ENCODE data around the gene NOTCH4.

The NOTCH4 gene

DNA sequence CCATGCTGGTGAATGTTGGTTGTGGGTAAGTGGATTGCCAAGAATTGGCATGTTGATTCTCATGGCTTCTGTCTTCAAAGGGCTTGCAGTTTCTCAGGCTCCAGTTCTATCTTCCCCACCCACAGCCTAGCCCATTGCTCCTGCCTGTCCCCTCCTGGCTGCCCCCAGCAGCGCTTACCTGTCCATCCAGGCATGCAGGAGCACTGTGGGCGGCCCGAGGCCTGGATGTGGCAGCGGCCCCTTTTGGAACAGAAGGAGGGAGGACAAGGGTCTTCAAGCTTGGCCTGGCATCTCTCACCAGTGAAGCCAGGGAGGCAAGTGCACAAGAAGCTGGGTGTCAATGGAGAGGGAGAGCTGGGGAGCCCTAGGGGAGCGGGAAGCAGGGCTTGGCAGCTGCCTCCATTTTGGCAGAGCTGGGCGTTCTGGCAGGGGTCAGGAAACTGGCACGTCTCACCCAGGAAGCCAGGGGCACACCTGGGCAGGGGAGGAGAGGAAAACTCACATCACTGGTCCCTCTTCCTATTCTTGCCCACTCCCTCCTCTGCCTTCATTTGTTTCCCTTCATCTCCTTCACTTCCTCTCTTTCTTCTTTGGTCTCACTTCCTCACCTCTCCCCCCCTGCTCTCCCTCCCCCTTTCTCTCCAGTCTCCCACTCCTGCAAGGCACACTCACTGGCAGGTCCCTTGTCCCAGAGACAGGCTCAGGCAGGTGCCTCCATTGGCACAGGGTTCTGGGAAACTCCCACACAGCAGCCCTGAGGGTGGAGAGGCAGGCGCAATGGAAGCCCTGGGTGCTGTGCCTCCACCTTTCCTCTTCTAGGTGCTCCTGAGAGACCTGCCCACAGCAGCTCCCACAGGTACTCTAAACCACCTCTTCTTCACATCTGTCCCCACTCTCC is 1.3 kb downstream of the NOTCH4 start:
- TF ChIP-seq, protein P1, sequence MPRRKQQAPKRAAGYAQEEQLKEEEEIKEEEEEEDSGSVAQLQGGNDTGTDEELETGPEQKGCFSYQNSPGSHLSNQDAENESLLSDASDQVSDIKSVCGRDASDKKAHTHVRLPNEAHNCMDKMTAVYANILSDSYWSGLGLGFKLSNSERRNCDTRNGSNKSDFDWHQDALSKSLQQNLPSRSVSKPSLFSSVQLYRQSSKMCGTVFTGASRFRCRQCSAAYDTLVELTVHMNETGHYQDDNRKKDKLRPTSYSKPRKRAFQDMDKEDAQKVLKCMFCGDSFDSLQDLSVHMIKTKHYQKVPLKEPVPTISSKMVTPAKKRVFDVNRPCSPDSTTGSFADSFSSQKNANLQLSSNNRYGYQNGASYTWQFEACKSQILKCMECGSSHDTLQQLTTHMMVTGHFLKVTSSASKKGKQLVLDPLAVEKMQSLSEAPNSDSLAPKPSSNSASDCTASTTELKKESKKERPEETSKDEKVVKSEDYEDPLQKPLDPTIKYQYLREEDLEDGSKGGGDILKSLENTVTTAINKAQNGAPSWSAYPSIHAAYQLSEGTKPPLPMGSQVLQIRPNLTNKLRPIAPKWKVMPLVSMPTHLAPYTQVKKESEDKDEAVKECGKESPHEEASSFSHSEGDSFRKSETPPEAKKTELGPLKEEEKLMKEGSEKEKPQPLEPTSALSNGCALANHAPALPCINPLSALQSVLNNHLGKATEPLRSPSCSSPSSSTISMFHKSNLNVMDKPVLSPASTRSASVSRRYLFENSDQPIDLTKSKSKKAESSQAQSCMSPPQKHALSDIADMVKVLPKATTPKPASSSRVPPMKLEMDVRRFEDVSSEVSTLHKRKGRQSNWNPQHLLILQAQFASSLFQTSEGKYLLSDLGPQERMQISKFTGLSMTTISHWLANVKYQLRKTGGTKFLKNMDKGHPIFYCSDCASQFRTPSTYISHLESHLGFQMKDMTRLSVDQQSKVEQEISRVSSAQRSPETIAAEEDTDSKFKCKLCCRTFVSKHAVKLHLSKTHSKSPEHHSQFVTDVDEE (CRISPR knock-in tag; IDR thresholded peaks at IDR 0.05), result no peak
- no peak for TF ChIP-seq SNAI2 (CRISPR knock-in tag; IDR thresholded peaks at IDR 0.05)
- TF ChIP-seq, protein P2, sequence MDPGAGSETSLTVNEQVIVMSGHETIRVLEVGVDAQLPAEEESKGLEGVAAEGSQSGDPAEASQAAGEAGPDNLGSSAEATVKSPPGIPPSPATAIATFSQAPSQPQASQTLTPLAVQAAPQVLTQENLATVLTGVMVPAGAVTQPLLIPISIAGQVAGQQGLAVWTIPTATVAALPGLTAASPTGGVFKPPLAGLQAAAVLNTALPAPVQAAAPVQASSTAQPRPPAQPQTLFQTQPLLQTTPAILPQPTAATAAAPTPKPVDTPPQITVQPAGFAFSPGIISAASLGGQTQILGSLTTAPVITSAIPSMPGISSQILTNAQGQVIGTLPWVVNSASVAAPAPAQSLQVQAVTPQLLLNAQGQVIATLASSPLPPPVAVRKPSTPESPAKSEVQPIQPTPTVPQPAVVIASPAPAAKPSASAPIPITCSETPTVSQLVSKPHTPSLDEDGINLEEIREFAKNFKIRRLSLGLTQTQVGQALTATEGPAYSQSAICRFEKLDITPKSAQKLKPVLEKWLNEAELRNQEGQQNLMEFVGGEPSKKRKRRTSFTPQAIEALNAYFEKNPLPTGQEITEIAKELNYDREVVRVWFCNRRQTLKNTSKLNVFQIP (CRISPR knock-in tag; IDR thresholded peaks at IDR 0.05; ENCODE audit: borderline replicate concordance, low read depth), result no peak
- TF ChIP-seq ZNF565 (CRISPR knock-in tag; conservative IDR thresholded peaks at IDR 0.05; ENCODE audit: low read depth), result no peak
- TF ChIP-seq ZNF8 (CRISPR knock-in tag; IDR thresholded peaks at IDR 0.05), result no peak
- TF ChIP-seq OSR1 (CRISPR knock-in tag; IDR thresholded peaks at IDR 0.05), result no peak
- no peak for TF ChIP-seq ISL1 (CRISPR knock-in tag; IDR thresholded peaks at IDR 0.05)
- TF ChIP-seq ESRRG (CRISPR knock-in tag; IDR thresholded peaks at IDR 0.05), result no peak
- TF ChIP-seq ARNTL (CRISPR knock-in tag; IDR thresholded peaks at IDR 0.05; ENCODE audit: borderline replicate concordance, low read depth), result no peak
- no peak for TF ChIP-seq ZFP30 (CRISPR knock-in tag; IDR thresholded peaks at IDR 0.05)
- no peak for TF ChIP-seq GLIS3 (CRISPR knock-in tag; IDR thresholded peaks at IDR 0.05)
- TF ChIP-seq TCF4 (CRISPR knock-in tag; IDR thresholded peaks at IDR 0.05; ENCODE audit: borderline replicate concordance), result no peak
- TF ChIP-seq CSDC2 (CRISPR knock-in tag; IDR thresholded peaks at IDR 0.05), result no peak
- no peak for TF ChIP-seq ZFP3 (CRISPR knock-in tag; IDR thresholded peaks at IDR 0.05)
- TF ChIP-seq, protein P3, sequence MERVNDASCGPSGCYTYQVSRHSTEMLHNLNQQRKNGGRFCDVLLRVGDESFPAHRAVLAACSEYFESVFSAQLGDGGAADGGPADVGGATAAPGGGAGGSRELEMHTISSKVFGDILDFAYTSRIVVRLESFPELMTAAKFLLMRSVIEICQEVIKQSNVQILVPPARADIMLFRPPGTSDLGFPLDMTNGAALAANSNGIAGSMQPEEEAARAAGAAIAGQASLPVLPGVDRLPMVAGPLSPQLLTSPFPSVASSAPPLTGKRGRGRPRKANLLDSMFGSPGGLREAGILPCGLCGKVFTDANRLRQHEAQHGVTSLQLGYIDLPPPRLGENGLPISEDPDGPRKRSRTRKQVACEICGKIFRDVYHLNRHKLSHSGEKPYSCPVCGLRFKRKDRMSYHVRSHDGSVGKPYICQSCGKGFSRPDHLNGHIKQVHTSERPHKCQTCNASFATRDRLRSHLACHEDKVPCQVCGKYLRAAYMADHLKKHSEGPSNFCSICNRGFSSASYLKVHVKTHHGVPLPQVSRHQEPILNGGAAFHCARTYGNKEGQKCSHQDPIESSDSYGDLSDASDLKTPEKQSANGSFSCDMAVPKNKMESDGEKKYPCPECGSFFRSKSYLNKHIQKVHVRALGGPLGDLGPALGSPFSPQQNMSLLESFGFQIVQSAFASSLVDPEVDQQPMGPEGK (CRISPR knock-in tag; IDR thresholded peaks at IDR 0.05; ENCODE audit: borderline replicate concordance), result no peak
- no peak for TF ChIP-seq PPARA (CRISPR knock-in tag; IDR thresholded peaks at IDR 0.05; ENCODE audit: borderline replicate concordance)
- no peak for ATAC-seq

DNA sequence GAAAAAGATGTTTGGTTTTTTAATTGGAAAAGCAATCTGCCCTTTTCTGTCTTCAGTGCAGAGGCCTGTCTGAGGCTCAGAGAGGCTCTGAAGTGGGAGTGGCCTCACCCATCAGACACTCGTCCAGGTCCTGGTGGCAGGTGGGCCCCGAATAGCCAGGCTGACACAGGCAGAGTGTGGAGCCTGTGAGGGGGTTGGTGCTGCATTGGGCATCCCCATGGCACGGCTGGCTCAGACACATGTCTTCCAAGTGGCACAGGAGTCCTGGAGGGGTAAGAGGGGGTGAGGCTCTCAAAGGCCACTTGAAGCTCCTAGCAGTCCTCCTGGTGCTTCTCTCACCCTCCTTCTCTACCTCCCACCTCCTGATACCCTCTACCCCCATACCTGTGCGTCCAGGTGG is 3.8 kb downstream of the NOTCH4 start:
- no peak for TF ChIP-seq ZFP3 (CRISPR knock-in tag; IDR thresholded peaks at IDR 0.05)
- no peak for TF ChIP-seq ZFP30 (CRISPR knock-in tag; IDR thresholded peaks at IDR 0.05)
- no peak for TF ChIP-seq ZNF70 (CRISPR knock-in tag; IDR thresholded peaks at IDR 0.05)
- TF ChIP-seq SNAI2 (CRISPR knock-in tag; IDR thresholded peaks at IDR 0.05), result no peak
- TF ChIP-seq, protein P4, sequence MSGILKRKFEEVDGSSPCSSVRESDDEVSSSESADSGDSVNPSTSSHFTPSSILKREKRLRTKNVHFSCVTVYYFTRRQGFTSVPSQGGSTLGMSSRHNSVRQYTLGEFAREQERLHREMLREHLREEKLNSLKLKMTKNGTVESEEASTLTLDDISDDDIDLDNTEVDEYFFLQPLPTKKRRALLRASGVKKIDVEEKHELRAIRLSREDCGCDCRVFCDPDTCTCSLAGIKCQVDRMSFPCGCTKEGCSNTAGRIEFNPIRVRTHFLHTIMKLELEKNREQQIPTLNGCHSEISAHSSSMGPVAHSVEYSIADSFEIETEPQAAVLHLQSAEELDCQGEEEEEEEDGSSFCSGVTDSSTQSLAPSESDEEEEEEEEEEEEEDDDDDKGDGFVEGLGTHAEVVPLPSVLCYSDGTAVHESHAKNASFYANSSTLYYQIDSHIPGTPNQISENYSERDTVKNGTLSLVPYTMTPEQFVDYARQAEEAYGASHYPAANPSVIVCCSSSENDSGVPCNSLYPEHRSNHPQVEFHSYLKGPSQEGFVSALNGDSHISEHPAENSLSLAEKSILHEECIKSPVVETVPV (CRISPR knock-in tag; IDR thresholded peaks at IDR 0.05), result no peak
- no peak for TF ChIP-seq GLIS3 (CRISPR knock-in tag; IDR thresholded peaks at IDR 0.05)
- TF ChIP-seq, protein P5, sequence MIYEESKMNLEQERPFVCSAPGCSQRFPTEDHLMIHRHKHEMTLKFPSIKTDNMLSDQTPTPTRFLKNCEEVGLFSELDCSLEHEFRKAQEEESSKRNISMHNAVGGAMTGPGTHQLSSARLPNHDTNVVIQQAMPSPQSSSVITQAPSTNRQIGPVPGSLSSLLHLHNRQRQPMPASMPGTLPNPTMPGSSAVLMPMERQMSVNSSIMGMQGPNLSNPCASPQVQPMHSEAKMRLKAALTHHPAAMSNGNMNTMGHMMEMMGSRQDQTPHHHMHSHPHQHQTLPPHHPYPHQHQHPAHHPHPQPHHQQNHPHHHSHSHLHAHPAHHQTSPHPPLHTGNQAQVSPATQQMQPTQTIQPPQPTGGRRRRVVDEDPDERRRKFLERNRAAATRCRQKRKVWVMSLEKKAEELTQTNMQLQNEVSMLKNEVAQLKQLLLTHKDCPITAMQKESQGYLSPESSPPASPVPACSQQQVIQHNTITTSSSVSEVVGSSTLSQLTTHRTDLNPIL (CRISPR knock-in tag; IDR thresholded peaks at IDR 0.05; ENCODE audit: low read depth), result no peak
- no peak for ATAC-seq

DNA sequence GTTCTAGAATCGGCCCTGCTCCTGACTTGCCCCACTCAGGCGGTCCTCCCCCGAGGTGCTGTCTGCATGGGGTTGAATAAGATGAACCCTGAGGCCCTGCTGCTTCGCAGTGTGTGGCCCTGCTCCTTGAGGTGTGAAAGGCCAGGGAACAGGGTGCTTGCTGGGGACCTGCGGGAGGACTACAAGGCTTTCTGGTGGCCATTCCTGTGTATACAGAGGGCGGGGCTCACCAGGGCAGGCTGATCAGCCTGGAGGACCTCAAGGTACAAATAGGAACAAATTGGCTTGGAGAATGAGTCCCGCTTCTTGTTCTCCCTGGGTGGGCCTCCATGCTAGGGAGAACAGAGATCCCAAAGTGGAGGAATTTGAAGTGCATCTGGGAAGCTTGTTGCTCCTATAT is 5.7 kb downstream of the NOTCH4 start:
- TF ChIP-seq ZNF565 (CRISPR knock-in tag; conservative IDR thresholded peaks at IDR 0.05; ENCODE audit: low read depth), result no peak
- no peak for TF ChIP-seq GLIS3 (CRISPR knock-in tag; IDR thresholded peaks at IDR 0.05)
- no peak for TF ChIP-seq TCF4 (CRISPR knock-in tag; IDR thresholded peaks at IDR 0.05; ENCODE audit: borderline replicate concordance)
- no peak for TF ChIP-seq ZFP30 (CRISPR knock-in tag; IDR thresholded peaks at IDR 0.05)
- TF ChIP-seq TOX (CRISPR knock-in tag; IDR thresholded peaks at IDR 0.05; ENCODE audit: borderline replicate concordance), result no peak
- no peak for TF ChIP-seq BACH2 (CRISPR knock-in tag; IDR thresholded peaks at IDR 0.05; ENCODE audit: borderline replicate concordance)
- no peak for TF ChIP-seq ARNTL (CRISPR knock-in tag; IDR thresholded peaks at IDR 0.05; ENCODE audit: borderline replicate concordance, low read depth)
- no peak for TF ChIP-seq CSDC2 (CRISPR knock-in tag; IDR thresholded peaks at IDR 0.05)
- no peak for TF ChIP-seq RARB (CRISPR knock-in tag; IDR thresholded peaks at IDR 0.05)
- no peak for TF ChIP-seq ZC3H10 (CRISPR knock-in tag; IDR thresholded peaks at IDR 0.05)
- no peak for TF ChIP-seq ZFP3 (CRISPR knock-in tag; IDR thresholded peaks at IDR 0.05)
- TF ChIP-seq, protein P3 (CRISPR knock-in tag; IDR thresholded peaks at IDR 0.05; ENCODE audit: borderline replicate concordance), result no peak
- no peak for TF ChIP-seq ZNF70 (CRISPR knock-in tag; IDR thresholded peaks at IDR 0.05)
- ATAC-seq, result no peak

All from SK-N-SH treated with all-trans-retinoic acid at 6 μM for 48 hours (cell line).